DND-41 (cell line): ENCODE results near the gene ITGB5.

Experiments
- ATAC-seq: fragments of 200-7000 bp; cut with Tn5 transposase; 3 replicates; pipeline ENCODE4 v1.9.1; 2021; ENCODE audit warnings: low read depth; ENCODE audit not compliant: insufficient read depth
- DNase-seq: peaks from one replicate; pipeline ENCODE4 v3.0.0-alpha.2; 2020
- H2AFZ ChIP-seq: 2 replicates; pipeline ENCODE4 v1.6.0; 2012; ENCODE audit warnings: low read depth, low read length
- H3K27ac ChIP-seq: 2 replicates; pipeline ENCODE4 v1.5.1; 2012; ENCODE audit warnings: low read length, inconsistent platforms
- H3K27me3 ChIP-seq: fragments of 200-600 bp; sonication (generic); 2 replicates; pipeline ENCODE4 v1.6.0; 2012; ENCODE audit warnings: low read length, mild to moderate bottlenecking, inconsistent platforms; ENCODE audit not compliant: insufficient read depth, poor library complexity
- H3K36me3 ChIP-seq: 2 replicates; pipeline ENCODE4 v1.5.1; 2012; ENCODE audit warnings: low read length, inconsistent platforms; ENCODE audit not compliant: insufficient read depth
- H3K4me1 ChIP-seq: 2 replicates; pipeline ENCODE4 v1.5.1; 2012; ENCODE audit warnings: mild to moderate bottlenecking, low read length; ENCODE audit not compliant: insufficient read depth
- H3K4me2 ChIP-seq: 2 replicates; pipeline ENCODE4 v1.6.0; 2012; ENCODE audit warnings: mild to moderate bottlenecking, moderate library complexity, low read length, inconsistent platforms; ENCODE audit not compliant: insufficient read depth
- H3K4me3 ChIP-seq, 2 experiments: fragments of 200-600 bp in 1 of 2; shearing (Covaris generic) in 1 of 2; 2 replicates each; pipeline ENCODE4 v1.5.1; 2012 to 2016; ENCODE audit warnings: inconsistent platforms in 2 of 2, low read length in 2 of 2, mild to moderate bottlenecking in 2 of 2, low read depth in 1 of 2, moderate library complexity in 1 of 2
- H3K79me2 ChIP-seq: 2 replicates; pipeline ENCODE4 v1.6.0; 2012; ENCODE audit warnings: low read length, inconsistent platforms; ENCODE audit not compliant: insufficient read depth
- H3K9ac ChIP-seq: 2 replicates; pipeline ENCODE4 v1.6.0; 2012; ENCODE audit warnings: low read depth, mild to moderate bottlenecking, inconsistent platforms, low read length, moderate library complexity
- H3K9me3 ChIP-seq: 2 replicates; pipeline ENCODE4 v1.5.1; 2012; ENCODE audit warnings: low read length, moderate library complexity, mild to moderate bottlenecking, inconsistent platforms; ENCODE audit not compliant: insufficient read depth, severe bottlenecking
- H4K20me1 ChIP-seq: 2 replicates; pipeline ENCODE4 v1.6.0; 2012; ENCODE audit warnings: low read length; ENCODE audit not compliant: insufficient read depth
- CTCF ChIP-seq: IDR thresholded peaks from 2 replicates; pipeline ENCODE4 v1.5.1; 2012; ENCODE audit warnings: borderline replicate concordance, low read length, moderate library complexity, mild to moderate bottlenecking; ENCODE audit not compliant: poor library complexity, severe bottlenecking; ENCODE audit errors: extremely low read depth
- EZH2 ChIP-seq: IDR thresholded peaks from 3 replicates; pipeline ENCODE4 v1.6.1; 2012; ENCODE audit warnings: borderline replicate concordance, low read depth, mild to moderate bottlenecking, moderate library complexity, low read length, inconsistent platforms; ENCODE audit not compliant: severe bottlenecking

Gene ITGB5

GRCh38 chr3:124813541-124813940 is 73.6 kb downstream of the ITGB5 start:
- no peak for TF ChIP-seq EZH2
- TF ChIP-seq CTCF = no peak
- Histone ChIP-seq H3K36me3 (no peaks in the 10 kb centered on the region), H3K9me3 (no peaks in the 10 kb centered on the region), H3K27me3 (peaks cover 5% of the 10 kb centered on the region), H2AFZ (no peak overlapping the region), H3K27ac (no peak overlapping the region), H4K20me1 (no peaks in the 10 kb centered on the region), H3K4me1 (no peaks in the 10 kb centered on the region), H3K9ac (no peak overlapping the region), H3K4me3 (no peak overlapping the region), H3K4me2 (no peak overlapping the region), H3K79me2 (no peaks in the 10 kb centered on the region)
- DNase-seq = no peak
- ATAC-seq = no peak

- Histone ChIP-seq H3K9me3 (no peaks in the 10 kb centered on the region), H3K9ac (no peak overlapping the region), H3K36me3 (no peaks in the 10 kb centered on the region), H3K4me1 (no peaks in the 10 kb centered on the region), H3K79me2 (no peaks in the 10 kb centered on the region), H3K27ac (no peak overlapping the region), H3K4me2 (no peak overlapping the region), H3K4me3 (no peak overlapping the region), H4K20me1 (no peaks in the 10 kb centered on the region), H3K27me3 (peaks cover 3% of the 10 kb centered on the region), H2AFZ (no peak overlapping the region)
- DNase-seq = no peak
- TF ChIP-seq EZH2 (no peak), CTCF (no peak)
- no peak for ATAC-seq
Measured at GRCh38 chr3:124812291-124813265, 74.6 kb downstream of the ITGB5 start.

- Histone ChIP-seq H3K4me2 (no peak overlapping the region), H4K20me1 (no peaks in the 10 kb centered on the region), H3K79me2 (no peaks in the 10 kb centered on the region), H2AFZ (no peak overlapping the region), H3K4me3 (no peak overlapping the region), H3K36me3 (no peaks in the 10 kb centered on the region), H3K4me1 (no peaks in the 10 kb centered on the region), H3K27me3 (peaks cover 3% of the 10 kb centered on the region), H3K9ac (no peak overlapping the region), H3K27ac (no peak overlapping the region), H3K9me3 (no peaks in the 10 kb centered on the region)
- TF ChIP-seq CTCF = no peak
- no peak for TF ChIP-seq EZH2
- ATAC-seq = no peak
- no peak for DNase-seq
Measured at GRCh38 chr3:124811436-124811835, 75.7 kb downstream of the ITGB5 start.
